Loucy (cell line): Measurements from ENCODE around the gene NKX2-2.

Experiments
- H2AFZ ChIP-seq: fragments of 200-600 bp; sonication (generic); 2 replicates; pipeline ENCODE4 v1.6.0; 2016; ENCODE audit warnings: antibody characterized with exemption, mild to moderate bottlenecking, low read length, moderate library complexity
- H3F3A ChIP-seq: fragments of 200-600 bp; 2 replicates; pipeline ENCODE4 v1.6.0; 2016; ENCODE audit warnings: antibody characterized with exemption, low read depth, mild to moderate bottlenecking
- H3K27me3 ChIP-seq: fragments of 200-600 bp; sonication (generic); 2 replicates; pipeline ENCODE4 v1.6.1; 2014; ENCODE audit warnings: low read length, mild to moderate bottlenecking; ENCODE audit not compliant: insufficient read depth, poor library complexity, severe bottlenecking
- H3K36me3 ChIP-seq: fragments of 200-600 bp; sonication (generic); 2 replicates; pipeline ENCODE4 v1.6.1; 2016; ENCODE audit warnings: low read length; ENCODE audit not compliant: insufficient read depth
- H3K4me1 ChIP-seq: fragments of 200-600 bp; sonication (generic); 2 replicates; pipeline ENCODE4 v1.5.1; 2014; ENCODE audit warnings: low read length, mild to moderate bottlenecking; ENCODE audit not compliant: insufficient read depth, poor library complexity, severe bottlenecking
- H3K4me2 ChIP-seq: fragments of 200-600 bp; sonication (generic); 2 replicates; pipeline ENCODE4 v1.6.0; 2014; ENCODE audit warnings: antibody characterized with exemption, low read length, low read depth, mild to moderate bottlenecking; ENCODE audit not compliant: poor library complexity, severe bottlenecking
- H3K4me3 ChIP-seq: fragments of 200-600 bp; sonication (generic); 2 replicates; pipeline ENCODE4 v1.5.1; 2014; ENCODE audit warnings: low read length, mild to moderate bottlenecking, mixed read lengths; ENCODE audit not compliant: poor library complexity, severe bottlenecking
- H3K79me2 ChIP-seq: fragments of 200-600 bp; sonication (generic); 2 replicates; pipeline ENCODE4 v1.6.1; 2014; ENCODE audit warnings: low read length; ENCODE audit not compliant: insufficient read depth
- H3K9ac ChIP-seq: fragments of 200-600 bp; sonication (generic); 2 replicates; pipeline ENCODE4 v1.6.0; 2014; ENCODE audit warnings: mild to moderate bottlenecking, low read depth, low read length, moderate library complexity; ENCODE audit not compliant: poor library complexity, severe bottlenecking
- H3K9me2 ChIP-seq: fragments of 200-600 bp; sonication (generic); replicated peaks from 2 replicates; pipeline ENCODE4 v1.6.1; 2016; ENCODE audit warnings: low read depth, low read length, mixed read lengths
- H3K9me3 ChIP-seq: fragments of 200-600 bp; sonication (generic); 2 replicates; pipeline ENCODE4 v1.6.1; 2014; ENCODE audit warnings: mild to moderate bottlenecking, antibody characterized with exemption, low read length, low read depth; ENCODE audit not compliant: insufficient read depth
- H4K20me1 ChIP-seq: fragments of 200-600 bp; sonication (generic); 2 replicates; pipeline ENCODE4 v1.6.0; 2014; ENCODE audit warnings: antibody characterized with exemption, low read length, mild to moderate bottlenecking; ENCODE audit not compliant: insufficient read depth, poor library complexity, severe bottlenecking
- EZH2phosphoT487 ChIP-seq: fragments of 200-600 bp; IDR thresholded peaks from 2 replicates; pipeline ENCODE4 v1.6.1; 2018; ENCODE audit warnings: antibody characterized with exemption, mild to moderate bottlenecking, moderate library complexity, borderline replicate concordance
- TF ChIP-seq, protein P1 (sequence below): fragments of 200-600 bp; sonication (generic); conservative IDR thresholded peaks from 2 replicates; pipeline ENCODE4 v1.5.1; 2014; ENCODE audit warnings: mild to moderate bottlenecking, antibody characterized with exemption, low read length

Gene NKX2-2

DNA sequence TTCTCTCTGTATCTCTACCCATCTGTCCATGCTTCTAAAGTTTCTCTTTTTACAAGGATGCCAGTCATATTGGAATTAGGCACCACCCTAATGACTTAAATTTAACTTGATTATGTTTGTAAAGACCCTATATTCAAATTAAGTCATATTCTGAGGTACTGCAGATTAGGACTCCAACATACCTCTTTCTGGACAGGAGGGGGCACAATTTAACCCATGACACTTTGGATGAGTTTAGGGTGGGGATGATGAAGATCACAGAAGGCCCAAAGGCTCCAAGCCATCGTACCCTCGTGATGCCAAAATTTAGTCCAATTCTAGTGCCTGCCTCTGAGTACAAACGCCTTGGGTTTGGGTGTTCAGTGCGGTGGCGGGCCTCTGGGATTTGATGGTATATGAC lies 15.0 kb upstream of the NKX2-2 start:
- Histone ChIP-seq H3K27me3 (peaks cover 2% of the 10 kb centered on the region), H3K9ac (no peak overlapping the region), H2AFZ (no peak overlapping the region), H3F3A (no peaks in the 10 kb centered on the region), H3K4me2 (no peak overlapping the region), H3K4me1 (peaks cover 8% of the 10 kb centered on the region), H3K79me2 (no peaks in the 10 kb centered on the region), H4K20me1 (no peaks in the 10 kb centered on the region), H3K36me3 (no peaks in the 10 kb centered on the region), H3K9me2 (no peaks in the 10 kb centered on the region), H3K9me3 (no peaks in the 10 kb centered on the region), H3K4me3 (no peak overlapping the region)
- no peak for TF ChIP-seq EZH2phosphoT487
- TF ChIP-seq, protein P1, sequence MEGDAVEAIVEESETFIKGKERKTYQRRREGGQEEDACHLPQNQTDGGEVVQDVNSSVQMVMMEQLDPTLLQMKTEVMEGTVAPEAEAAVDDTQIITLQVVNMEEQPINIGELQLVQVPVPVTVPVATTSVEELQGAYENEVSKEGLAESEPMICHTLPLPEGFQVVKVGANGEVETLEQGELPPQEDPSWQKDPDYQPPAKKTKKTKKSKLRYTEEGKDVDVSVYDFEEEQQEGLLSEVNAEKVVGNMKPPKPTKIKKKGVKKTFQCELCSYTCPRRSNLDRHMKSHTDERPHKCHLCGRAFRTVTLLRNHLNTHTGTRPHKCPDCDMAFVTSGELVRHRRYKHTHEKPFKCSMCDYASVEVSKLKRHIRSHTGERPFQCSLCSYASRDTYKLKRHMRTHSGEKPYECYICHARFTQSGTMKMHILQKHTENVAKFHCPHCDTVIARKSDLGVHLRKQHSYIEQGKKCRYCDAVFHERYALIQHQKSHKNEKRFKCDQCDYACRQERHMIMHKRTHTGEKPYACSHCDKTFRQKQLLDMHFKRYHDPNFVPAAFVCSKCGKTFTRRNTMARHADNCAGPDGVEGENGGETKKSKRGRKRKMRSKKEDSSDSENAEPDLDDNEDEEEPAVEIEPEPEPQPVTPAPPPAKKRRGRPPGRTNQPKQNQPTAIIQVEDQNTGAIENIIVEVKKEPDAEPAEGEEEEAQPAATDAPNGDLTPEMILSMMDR: peak; percentile 52

DNA sequence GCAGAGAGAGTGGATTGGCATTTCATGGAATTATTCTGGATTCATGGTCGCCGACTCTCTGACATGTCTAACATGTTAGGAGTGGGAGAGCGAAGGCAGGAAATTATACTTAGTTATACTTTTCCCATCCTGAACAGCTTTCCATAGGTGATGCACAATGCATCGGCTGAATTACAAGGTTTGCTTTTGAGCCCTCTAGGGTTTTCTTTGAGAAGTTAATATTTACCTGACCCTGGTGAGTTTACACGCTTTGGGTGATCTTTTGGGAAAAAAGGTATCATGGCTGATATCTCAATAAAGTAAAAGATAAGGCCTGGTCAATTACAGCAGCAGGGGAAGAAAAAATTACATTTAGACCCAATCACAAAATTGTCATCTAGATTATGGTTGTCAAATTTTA lies 14.0 kb upstream of the NKX2-2 start:
- no peaks in the 10 kb centered on the region for H3K36me3 ChIP-seq
- H3F3A ChIP-seq: no peaks in the 10 kb centered on the region
- no peaks in the 10 kb centered on the region for H3K9me2 ChIP-seq
- H3K27me3 ChIP-seq: no peaks in the 10 kb centered on the region
- no peak overlapping the region for H3K4me3 ChIP-seq
- H3K9me3 ChIP-seq: no peaks in the 10 kb centered on the region
- peaks cover 8% of the 10 kb centered on the region for H3K4me1 ChIP-seq
- H4K20me1 ChIP-seq: no peaks in the 10 kb centered on the region
- no peak overlapping the region for H3K9ac ChIP-seq
- TF ChIP-seq, protein P1: no peak
- TF ChIP-seq EZH2phosphoT487: no peak
- no peaks in the 10 kb centered on the region for H3K79me2 ChIP-seq
- no peak overlapping the region for H2AFZ ChIP-seq
- no peak overlapping the region for H3K4me2 ChIP-seq

DNA sequence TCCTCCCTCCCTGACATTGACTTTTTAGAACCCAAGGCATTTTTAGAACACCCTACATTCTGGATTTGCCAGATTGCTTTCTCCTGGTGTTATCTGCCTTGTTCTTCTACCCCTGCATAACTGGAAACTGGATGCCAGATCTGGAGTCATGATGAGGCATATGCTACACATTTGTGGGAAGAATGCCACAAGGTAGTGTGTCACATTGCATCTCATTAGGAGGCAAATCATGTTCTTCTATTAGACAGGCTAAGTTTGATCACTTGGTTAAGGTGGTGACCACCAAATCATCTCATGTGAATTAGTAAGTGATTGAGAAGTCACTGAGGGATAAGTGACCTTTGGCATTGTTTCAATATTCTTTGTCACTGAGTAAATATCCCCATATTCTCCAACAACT lies 12.9 kb upstream of the NKX2-2 start:
- Histone ChIP-seq H3K4me1 (peaks cover 8% of the 10 kb centered on the region), H2AFZ (no peak overlapping the region), H3F3A (no peaks in the 10 kb centered on the region), H3K27me3 (no peaks in the 10 kb centered on the region), H3K4me3 (no peak overlapping the region), H4K20me1 (no peaks in the 10 kb centered on the region), H3K4me2 (no peak overlapping the region), H3K9ac (no peak overlapping the region), H3K9me2 (no peaks in the 10 kb centered on the region), H3K36me3 (no peaks in the 10 kb centered on the region), H3K79me2 (no peaks in the 10 kb centered on the region), H3K9me3 (no peaks in the 10 kb centered on the region)
- TF ChIP-seq EZH2phosphoT487: no peak
- TF ChIP-seq, protein P1: no peak
